ENCODE measurements around the gene HHAT. TPM values are rescaled to one million over a fixed set of nuclear protein-coding genes. Genes with fewer than 3 reads are reported as not detected.

HHAT gene
- polyA plus RNA-seq (ENCODE audit: insufficient read length in 3 of 3): 10 to 100 TPM; 13.0 to 14.9 (median 14.8) TPM
- long read RNA-seq, donor 1, partial matches to known transcripts: 0 of 1 reads
- long read RNA-seq, donor 1, other reads (novel, unspliced or antisense): 0 of 1 reads
- long read RNA-seq, donor 2, partial matches to known transcripts: 7 of 7 reads
- long read RNA-seq, donor 2, other reads (novel, unspliced or antisense): 0 of 7 reads
- long read RNA-seq, donor 3, partial matches to known transcripts: 20 of 23 reads
- long read RNA-seq, donor 3, other reads (novel, unspliced or antisense): 0 of 23 reads
- long read RNA-seq, donor 4, partial matches to known transcripts: 20 of 20 reads
- long read RNA-seq, donor 4, other reads (novel, unspliced or antisense): 0 of 20 reads
- long read RNA-seq, donor 5: 0 reads
- long read RNA-seq, donor 6: 0 reads
- long read RNA-seq, donor 7: 0 reads
- long read RNA-seq, donor 8, partial matches to known transcripts: 21 of 21 reads
- long read RNA-seq, donor 8, other reads (novel, unspliced or antisense): 0 of 21 reads
- long read RNA-seq, donor 9, partial matches to known transcripts: 8 of 8 reads
- long read RNA-seq, donor 9, other reads (novel, unspliced or antisense): 0 of 8 reads
- long read RNA-seq, donor 10, partial matches to known transcripts: 14 of 16 reads
- long read RNA-seq, donor 10, other reads (novel, unspliced or antisense): 0 of 16 reads
- long read RNA-seq, donor 11, partial matches to known transcripts: 0 of 3 reads
- long read RNA-seq, donor 11, other reads (novel, unspliced or antisense): 0 of 3 reads
- long read RNA-seq, donor 12, partial matches to known transcripts: 0 of 1 reads
- long read RNA-seq, donor 12, other reads (novel, unspliced or antisense): 0 of 1 reads
- long read RNA-seq, donor 13, partial matches to known transcripts: 0 of 2 reads
- long read RNA-seq, donor 13, other reads (novel, unspliced or antisense): 0 of 2 reads
- long read RNA-seq, donor 14, partial matches to known transcripts: 0 of 2 reads
- long read RNA-seq, donor 14, other reads (novel, unspliced or antisense): 0 of 2 reads
- long read RNA-seq, donor 15: 0 reads
- long read RNA-seq, donor 16, partial matches to known transcripts: 0 of 6 reads
- long read RNA-seq, donor 16, other reads (novel, unspliced or antisense): 0 of 6 reads

DNA sequence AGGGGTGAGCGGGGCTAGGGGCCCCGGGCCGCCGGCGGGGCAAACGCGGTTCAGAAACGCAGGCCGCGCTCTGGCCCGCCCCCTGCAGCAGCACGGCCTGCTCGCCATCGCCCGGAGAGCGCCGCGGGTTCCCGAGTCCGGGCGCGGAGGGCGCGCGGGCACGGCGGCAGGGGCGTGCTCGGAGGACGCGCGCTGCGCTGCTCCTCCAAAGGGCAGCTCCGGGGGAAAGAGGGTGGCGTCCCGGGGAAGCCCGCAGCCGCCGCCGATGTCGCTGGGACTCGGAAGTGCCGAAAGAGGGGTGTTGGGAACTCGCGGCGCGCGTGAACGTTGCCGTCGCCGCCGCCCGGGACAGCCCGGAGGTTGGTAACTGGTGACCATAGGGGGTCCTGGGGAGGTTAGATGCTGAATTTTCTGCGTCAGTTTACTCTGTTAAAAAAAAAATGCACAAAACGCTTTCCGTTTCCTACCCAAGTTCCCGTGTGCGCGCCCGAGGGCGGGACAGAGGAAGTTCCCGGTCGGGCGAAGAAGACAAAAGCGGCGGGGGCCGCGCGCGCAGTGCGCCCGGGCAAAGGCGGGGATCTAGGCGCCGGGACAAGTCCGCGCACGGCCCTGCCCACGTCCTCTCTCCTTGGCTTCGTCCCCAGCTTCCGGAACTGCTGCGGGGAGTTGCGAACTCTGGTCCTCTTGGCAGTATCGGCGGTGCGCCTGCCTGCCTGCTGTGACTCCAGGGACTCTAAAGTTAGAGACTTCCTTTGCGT lies at the start of gene HHAT:
HHAT (plus strand) TSS at position 157 of the 758 bp plus-strand sequence. CDS start 20,074 bp downstream, outside the sequence.
- DNase-seq (ENCODE audit: extremely low read depth in 1 of 11, low read depth in 9 of 11, low spot score in 4 of 11): peak in 10 of 11 donors; percentile 50 to 79 (median 69)

GRCh38 chr1:210280221-210280620 lies 48.5 kb upstream of the HHAT start:
- no peak for DNase-seq (ENCODE audit: extremely low read depth in 1 of 11, low read depth in 9 of 11, low spot score in 4 of 11)

DNA sequence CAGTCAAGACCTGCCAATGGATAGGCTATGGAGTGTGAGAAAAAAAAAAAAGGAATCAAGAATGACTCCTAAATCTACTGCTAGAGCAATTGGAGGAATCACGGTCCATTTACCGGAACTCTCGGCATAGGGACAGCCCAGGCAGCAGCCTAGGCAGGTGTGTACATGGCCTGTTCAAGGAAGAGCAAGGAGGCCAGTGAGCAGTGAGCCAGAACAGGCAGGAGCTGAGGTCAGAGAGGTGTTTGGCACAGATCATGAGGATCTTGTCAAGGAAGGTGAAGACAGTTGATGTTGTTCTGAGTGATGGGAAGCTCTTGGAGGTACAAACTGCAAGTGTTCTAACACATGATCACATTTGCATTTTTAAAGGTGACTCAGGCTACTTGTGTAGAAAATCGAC lies 40.6 kb upstream of the HHAT start:
- DNase-seq (ENCODE audit: extremely low read depth in 1 of 11, low read depth in 9 of 11, low spot score in 4 of 11): no peak

- no peak for DNase-seq (ENCODE audit: extremely low read depth in 1 of 11, low read depth in 9 of 11, low spot score in 4 of 11)
Observed at GRCh38 chr1:210289248-210289647, 39.5 kb upstream of the HHAT start.

- DNase-seq (ENCODE audit: extremely low read depth in 1 of 11, low read depth in 9 of 11, low spot score in 4 of 11): no peak
Observed at GRCh38 chr1:210291081-210291764, 37.5 kb upstream of the HHAT start.

GRCh38 chr1:210291786-210292230 lies 36.9 kb upstream of the HHAT start:
- DNase-seq (ENCODE audit: extremely low read depth in 1 of 11, low read depth in 9 of 11, low spot score in 4 of 11): peak in 5 of 11 donors; percentile 25 to 72 (median 46)

GRCh38 chr1:210292231-210292871 lies 36.4 kb upstream of the HHAT start:
- DNase-seq (ENCODE audit: extremely low read depth in 1 of 11, low read depth in 9 of 11, low spot score in 4 of 11): peak in 3 of 11 donors; percentile 50 to 57 (median 56)

- peak in 2 of 11 donors; percentile 22 to 38 for DNase-seq (ENCODE audit: extremely low read depth in 1 of 11, low read depth in 9 of 11, low spot score in 4 of 11)
Observed at GRCh38 chr1:210293171-210293607, 35.5 kb upstream of the HHAT start.

DNA sequence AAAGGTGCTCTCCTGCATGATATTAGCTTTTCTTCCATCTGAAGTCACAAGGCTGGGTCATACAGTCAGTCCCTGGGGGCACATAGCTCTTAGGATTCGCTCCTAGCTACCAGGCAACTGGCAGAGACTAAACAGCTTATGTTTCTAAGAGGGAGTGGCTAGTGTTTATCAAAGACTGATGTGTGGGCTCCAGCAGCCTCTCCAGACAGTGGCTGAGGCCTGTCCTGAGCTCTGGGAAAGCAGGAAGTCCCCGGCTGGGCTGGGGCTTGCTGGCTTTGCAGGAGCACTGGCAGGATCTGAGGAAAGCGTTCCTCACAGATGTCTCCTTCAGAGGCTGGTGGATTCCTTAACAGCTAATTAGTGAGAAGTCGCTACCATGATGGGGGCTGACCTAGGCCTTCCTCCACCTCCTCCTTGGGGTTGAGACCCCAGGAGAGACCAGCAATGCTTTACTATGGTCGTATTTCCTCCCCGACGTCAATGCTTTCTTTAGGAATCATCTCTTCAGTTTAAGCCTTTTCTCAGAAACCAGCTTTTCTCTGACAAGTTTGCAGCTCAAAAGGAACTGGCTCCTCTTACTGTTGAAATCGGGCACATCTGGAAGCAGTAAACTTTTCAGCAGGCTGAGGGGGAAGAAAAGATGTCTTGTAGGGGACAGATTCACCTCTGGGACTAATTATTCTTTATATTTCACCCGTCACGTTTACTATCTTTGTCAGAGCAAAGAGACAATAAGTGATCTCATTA lies 33.5 kb upstream of the HHAT start:
- DNase-seq (ENCODE audit: extremely low read depth in 1 of 11, low read depth in 9 of 11, low spot score in 4 of 11): peak in 1 of 11 donors; percentile 31

DNA sequence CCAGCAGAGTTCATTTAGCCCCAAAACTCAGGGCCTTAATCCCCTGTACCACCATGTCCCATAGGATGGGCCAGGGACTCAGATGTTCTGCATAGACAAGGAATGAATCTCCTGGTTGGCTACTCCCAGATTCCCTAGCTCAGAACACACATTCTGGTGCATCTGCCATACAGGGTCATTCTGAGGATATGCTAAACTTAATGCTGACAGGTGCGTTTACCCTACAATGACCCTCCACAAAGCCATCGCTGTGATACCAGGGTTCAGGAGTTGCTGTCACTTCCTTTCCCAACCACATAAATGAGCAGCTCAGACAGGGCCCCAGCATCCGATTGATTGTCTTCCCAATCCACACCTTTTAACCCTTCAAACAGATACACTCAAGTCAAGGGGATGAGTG lies 32.0 kb upstream of the HHAT start:
- no peak for DNase-seq (ENCODE audit: extremely low read depth in 1 of 11, low read depth in 9 of 11, low spot score in 4 of 11)

DNA sequence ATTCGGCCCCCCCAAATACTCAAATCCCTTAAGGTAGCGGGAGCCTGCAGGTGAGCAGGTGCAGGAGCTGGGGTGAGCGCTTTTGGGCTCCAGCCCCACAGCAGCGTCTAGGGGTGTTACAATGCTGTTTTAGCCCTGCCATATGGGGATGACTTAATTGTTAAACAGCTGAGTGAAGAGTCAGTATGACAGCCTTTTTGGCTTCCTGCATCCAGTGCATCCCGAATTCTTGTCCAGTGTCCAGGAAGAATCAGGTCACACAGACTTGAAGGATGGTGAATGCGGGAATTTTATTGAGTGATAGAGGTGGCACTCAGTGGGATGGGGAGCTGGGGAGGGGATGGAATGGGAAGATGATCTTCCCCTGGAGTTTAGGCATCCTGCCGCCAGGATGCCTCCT lies 30.4 kb upstream of the HHAT start:
- no peak for DNase-seq (ENCODE audit: extremely low read depth in 1 of 11, low read depth in 9 of 11, low spot score in 4 of 11)

DNA sequence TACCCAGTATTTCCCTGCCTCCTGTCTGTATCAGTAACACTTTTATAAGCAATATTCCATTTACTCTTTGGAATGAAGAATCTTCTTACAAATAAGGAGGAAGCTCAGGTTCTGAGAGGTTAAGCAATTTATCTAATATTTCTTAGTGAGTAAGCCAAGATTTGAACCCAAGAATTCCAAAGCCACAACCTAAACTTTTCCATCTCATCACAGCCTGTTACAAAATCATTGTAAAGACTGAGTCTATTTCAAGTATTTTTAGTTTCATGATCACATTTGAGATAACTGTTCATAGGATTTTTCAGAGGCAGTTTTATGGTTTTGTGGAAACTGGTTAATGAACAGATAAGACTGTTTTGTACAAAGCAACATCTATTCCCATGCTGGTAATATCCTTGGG lies 29.8 kb upstream of the HHAT start:
- DNase-seq (ENCODE audit: extremely low read depth in 1 of 11, low read depth in 9 of 11, low spot score in 4 of 11): no peak

GRCh38 chr1:210299501-210299900 lies 29.2 kb upstream of the HHAT start:
- DNase-seq (ENCODE audit: extremely low read depth in 1 of 11, low read depth in 9 of 11, low spot score in 4 of 11): no peak

DNA sequence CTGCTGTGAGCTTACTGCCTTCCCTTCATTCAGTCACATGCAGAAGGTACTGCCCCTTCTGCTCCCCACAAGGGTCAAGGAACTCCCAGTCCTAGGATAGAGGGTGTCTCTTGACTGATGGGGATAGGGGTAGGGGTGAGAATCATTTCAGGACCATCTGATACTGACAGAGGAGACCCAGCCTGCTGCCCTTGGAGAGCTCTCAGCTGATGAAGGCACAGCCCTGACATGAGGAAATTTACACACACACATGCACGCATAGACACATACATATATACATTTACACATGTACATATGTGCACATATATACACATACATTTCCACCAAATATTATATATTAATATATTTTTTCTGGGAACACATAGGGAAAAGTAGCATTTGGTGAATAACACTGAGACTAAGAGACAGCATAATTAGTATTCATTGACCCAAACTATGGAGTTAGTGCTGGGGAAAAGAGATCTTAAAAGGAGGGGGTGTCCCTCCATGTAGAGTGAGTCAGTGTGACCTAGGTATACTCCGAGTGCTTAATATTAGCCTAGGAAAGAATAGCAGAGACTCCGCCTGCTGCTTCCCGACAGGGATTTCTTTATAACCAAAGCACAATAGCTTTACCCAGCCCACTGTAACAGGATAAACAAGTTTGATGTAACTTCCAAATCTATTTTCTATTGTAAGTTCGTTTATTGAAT lies 27.6 kb upstream of the HHAT start:
- DNase-seq (ENCODE audit: extremely low read depth in 1 of 11, low read depth in 9 of 11, low spot score in 4 of 11): no peak

GRCh38 chr1:210301615-210302000 lies 27.1 kb upstream of the HHAT start:
- no peak for DNase-seq (ENCODE audit: extremely low read depth in 1 of 11, low read depth in 9 of 11, low spot score in 4 of 11)

- DNase-seq (ENCODE audit: extremely low read depth in 1 of 11, low read depth in 9 of 11, low spot score in 4 of 11): no peak
Observed at GRCh38 chr1:210302501-210302900, 26.2 kb upstream of the HHAT start.
